GM12892 (cell line): ENCODE data around the gene NPR2.

Source experiments
- POLR2A ChIP-seq: IDR thresholded peaks from 2 replicates; pipeline ENCODE4 v1.6.1; 2011; ENCODE audit warnings: low read depth, low read length, control low read depth
- POLR2AphosphoS5 ChIP-seq: IDR thresholded peaks from 2 replicates; pipeline ENCODE4 v1.6.1; 2011; ENCODE audit warnings: low read depth, low read length, control low read depth

- TF ChIP-seq POLR2AphosphoS5: no peak
- TF ChIP-seq POLR2A: no peak
Measured at GRCh38 chr9:35763803-35764202, 27.6 kb upstream of the NPR2 start.
